ENCODE results near the gene INO80E. TPM values are rescaled to one million over a fixed set of nuclear protein-coding genes. Genes with fewer than 3 reads are reported as not detected.
"Not testable (repeated sequence)": the region's sequence is repeated elsewhere in the genome, so short reads cannot be mapped to it uniquely, and the experiment has no call there.

Gene INO80E
- polyA plus RNA-seq, 1 of the 3 experiments (the other 2 are of a cell fraction) = 46.6 TPM

- ChIA-PET CTCF (interaction anchor here (1.4 kb wide), 1 partner anchor 46 kb away, joined by 5 read pairs; no protein-coding TSS in a partner anchor), POLR2A (no interaction called here)
- Histone ChIP-seq H3K4me3 (ENCODE audit: low read depth in 2 of 2, low read length in 1 of 2) (no peak overlapping the region), H3K27ac (ENCODE audit: low read depth in 2 of 2, low read length in 1 of 2) (no peak overlapping the region), H3K9me2 (no peaks in the 10 kb centered on the region), H2AFZ (ENCODE audit: low read depth) (no peak overlapping the region), H3K27me3 (ENCODE audit: insufficient read depth) (no peaks in the 10 kb centered on the region), H3K9me3 (no peaks in the 10 kb centered on the region), H3F3A (replicated peaks; ENCODE audit: insufficient read depth) (no peaks in the 10 kb centered on the region), H3K9ac (no peak overlapping the region), H4K20me1 (ENCODE audit: insufficient read depth) (no peaks in the 10 kb centered on the region), H3K36me3 (replicated peaks in 1 of 2; ENCODE audit: control insufficient read depth in 1 of 2, insufficient read depth in 2 of 2, low read length in 1 of 2) (peaks cover 0 to 5% of the 10 kb centered on the region in 2 experiments), H3K4me1 (ENCODE audit: control insufficient read depth in 1 of 2, insufficient read depth in 2 of 2, low read depth in 1 of 2, low read length in 1 of 2) (peaks cover 0 to 15% of the 10 kb centered on the region in 2 experiments; a peak in 1 of 4 replicates), H3K4me2 (no peak overlapping the region), H3K79me2 (ENCODE audit: insufficient read depth) (no peaks in the 10 kb centered on the region; the same call in 1 of the 2 replicates)
- TF ChIP-seq FOXM1 (IDR thresholded peaks at IDR 0.05; ENCODE audit: low read depth) (no peak), NRF1 (IDR thresholded peaks at IDR 0.05; ENCODE audit: low read depth, low read length) (no peak), SMC3 (IDR thresholded peaks at IDR 0.05; ENCODE audit: low read depth, low read length) (no peak), CHD2 (IDR thresholded peaks at IDR 0.05; ENCODE audit: low read length, partially characterized antibody) (no peak), FOSL2 (IDR thresholded peaks at IDR 0.05; ENCODE audit: borderline replicate concordance, low read depth) (no peak), CTCF (IDR thresholded peaks at IDR 0.05) (no peak), EZH2phosphoT487 (IDR thresholded peaks at IDR 0.05; ENCODE audit: borderline replicate concordance, low read depth) (no peak), SIN3A (IDR thresholded peaks at IDR 0.05; ENCODE audit: borderline replicate concordance, low read depth, low read length) (no peak), YY1 (IDR thresholded peaks at IDR 0.05; ENCODE audit: low read depth) (no peak), IRF3 (IDR thresholded peaks at IDR 0.05; ENCODE audit: low read depth, low read length) (no peak)
- no peak for DNase-seq
- 91% methylated on average over 6 of the region's 9 CpGs for WGBS (ENCODE audit: low lambda C conversion rate)
Measured at GRCh38 chr16:29959293-29959692, 36.7 kb upstream of the INO80E start.

GRCh38 chr16:29959821-29960220 lies 36.2 kb upstream of the INO80E start:
- H3K27ac ChIP-seq (ENCODE audit: low read depth in 2 of 2, low read length in 1 of 2); H3F3A ChIP-seq (replicated peaks; ENCODE audit: insufficient read depth); H3K4me2 ChIP-seq; H3K79me2 ChIP-seq (ENCODE audit: insufficient read depth); DNase-seq; H3K9ac ChIP-seq; H3K27me3 ChIP-seq (ENCODE audit: insufficient read depth); H2AFZ ChIP-seq (ENCODE audit: low read depth); H3K36me3 ChIP-seq (replicated peaks in 1 of 2; ENCODE audit: control insufficient read depth in 1 of 2, insufficient read depth in 2 of 2, low read length in 1 of 2); H4K20me1 ChIP-seq (ENCODE audit: insufficient read depth); POLR2A ChIA-PET; H3K9me2 ChIP-seq; H3K9me3 ChIP-seq; H3K4me3 ChIP-seq (ENCODE audit: low read depth in 2 of 2, low read length in 1 of 2): not testable (repeated sequence)
- H3K4me1 ChIP-seq (ENCODE audit: control insufficient read depth in 1 of 2, insufficient read depth in 2 of 2, low read depth in 1 of 2, low read length in 1 of 2) = peaks cover 0 to 15% of the 10 kb centered on the region in 2 experiments; a peak in 1 of 4 replicates
- WGBS (ENCODE audit: low lambda C conversion rate) = 94% methylated on average over 4 of the region's 4 CpGs
- CTCF ChIA-PET = interaction anchor here (1.4 to 1.7 kb wide), 2 partner anchors 35 to 46 kb away, joined by 5 read pairs; no protein-coding TSS in a partner anchor

All from SK-N-SH (cell line).